HG02623 (cell line): ENCODE data around the gene ENSA.
"Not testable (repeated sequence)": the region's sequence is repeated elsewhere in the genome, so short reads cannot be mapped to it uniquely, and the experiment has no call there.

Experiments used
- ATAC-seq: cut with Tn5 transposase; IDR thresholded peaks from one replicate; pipeline ENCODE4 v1.9.1; 2021; ENCODE audit warnings: moderate library complexity; ENCODE audit not compliant: unreplicated experiment

Gene ENSA

GRCh38 chr1:150629115-150629928 is at the start of gene ENSA:
ENSA (minus strand) TSS chr1:150629612; CDS start chr1:150629470, 142 bp downstream.
- peak; percentile 84 for ATAC-seq

GRCh38 chr1:150678988-150679387 is 49.6 kb upstream of the ENSA start:
- no peak for ATAC-seq

GRCh38 chr1:150674881-150675280 is 45.5 kb upstream of the ENSA start:
- no peak for ATAC-seq

- ATAC-seq = no peak
Observed at GRCh38 chr1:150663321-150663720, 33.9 kb upstream of the ENSA start.

- ATAC-seq = no peak
Observed at GRCh38 chr1:150662811-150663210, 33.4 kb upstream of the ENSA start.

GRCh38 chr1:150661156-150661555 is 31.7 kb upstream of the ENSA start:
- ATAC-seq = no peak

GRCh38 chr1:150660584-150660983 is 31.2 kb upstream of the ENSA start:
- no peak for ATAC-seq

GRCh38 chr1:150657064-150657463 is 27.7 kb upstream of the ENSA start:
- not testable (repeated sequence) for ATAC-seq

GRCh38 chr1:150654635-150655034 is 25.2 kb upstream of the ENSA start:
- not testable (repeated sequence) for ATAC-seq

GRCh38 chr1:150650193-150650592 is 20.8 kb upstream of the ENSA start:
- ATAC-seq = no peak

GRCh38 chr1:150649441-150650075 is 20.1 kb upstream of the ENSA start:
- ATAC-seq = no peak

- ATAC-seq = no peak
Observed at GRCh38 chr1:150642296-150642695, 12.9 kb upstream of the ENSA start.

- ATAC-seq = not testable (repeated sequence)
Observed at GRCh38 chr1:150641126-150641815, 11.9 kb upstream of the ENSA start.

- ATAC-seq = not testable (repeated sequence)
Observed at GRCh38 chr1:150638430-150638829, 9.0 kb upstream of the ENSA start.

GRCh38 chr1:150634839-150635622 is 5.6 kb upstream of the ENSA start:
- not testable (repeated sequence) for ATAC-seq

GRCh38 chr1:150628766-150629114 is 672 bp downstream of the ENSA start:
- ATAC-seq = no peak

GRCh38 chr1:150627826-150628410 is 1.5 kb downstream of the ENSA start:
- ATAC-seq = no peak

GRCh38 chr1:150626150-150626549 is 3.3 kb downstream of the ENSA start:
- no peak for ATAC-seq

GRCh38 chr1:150624546-150624945 is 4.9 kb downstream of the ENSA start:
- not testable (repeated sequence) for ATAC-seq

GRCh38 chr1:150624134-150624533 is 5.3 kb downstream of the ENSA start:
- not testable (repeated sequence) for ATAC-seq
